ENCODE results near the gene WDR81.

GRCh38 chr17:1714427-1714979 lies 10.0 kb upstream of the WDR81 start:
- TF ChIP-seq CTCF (IDR thresholded peaks at IDR 0.05) (no peak), HOXA7 (CRISPR knock-in tag; IDR thresholded peaks at IDR 0.05) (no peak), EP300 (IDR thresholded peaks at IDR 0.05) (peak in 1 of 2 experiments; percentile 41; a peak in 1 of 5 replicates), EHF (CRISPR knock-in tag; IDR thresholded peaks at IDR 0.05) (no peak), REST (IDR thresholded peaks at IDR 0.05) (no peak), POLR2A (IDR thresholded peaks at IDR 0.05; ENCODE audit: low read length) (no peak), MAX (IDR thresholded peaks at IDR 0.05) (peak; percentile 88), SMC3 (IDR thresholded peaks at IDR 0.05) (no peak)

Measured in A549 (cell line).